CD4-positive, alpha-beta memory T cell (primary cell): ENCODE measurements around the gene CISH. TPM values are rescaled to one million over a fixed set of nuclear protein-coding genes. Genes with fewer than 3 reads are reported as not detected.

Source experiments
- CTCF ChIA-PET: fragments of 350-600 bp; sonication (Branson Sonifier 250); formaldehyde crosslinking; loops from one replicate; lab custom pipeline; 2021; ENCODE audit warnings: inconsistent platforms; ENCODE audit not compliant: partially characterized antibody; lab: Charles Lee
- POLR2A ChIA-PET: fragments of 350-600 bp; sonication (Branson Sonifier 250); formaldehyde crosslinking; loops from one replicate; lab custom pipeline; 2021; ENCODE audit not compliant: partially characterized antibody; lab: Charles Lee
- DNase-seq, 5 donors: peaks; one replicate each; pipeline versions ENCODE4 v3.0.0 to v3.0.0-alpha.2; 2020 to 2022; ENCODE audit warnings: mixed read lengths in 1 of 5
- H3K27ac ChIP-seq: one replicate; pipeline ENCODE4 v1.7.0; 2013; ENCODE audit warnings: low read depth, low read length
- H3K27me3 ChIP-seq: 2 replicates; pipeline ENCODE4 v1.7.0; 2013; ENCODE audit warnings: mild to moderate bottlenecking, low read length, moderate library complexity; ENCODE audit not compliant: insufficient read depth
- H3K36me3 ChIP-seq: 2 replicates; pipeline ENCODE4 v1.7.0; 2013; ENCODE audit warnings: mild to moderate bottlenecking, low read length, moderate library complexity; ENCODE audit not compliant: insufficient read depth
- H3K4me1 ChIP-seq: 2 replicates; pipeline ENCODE4 v1.7.0; 2013; ENCODE audit warnings: mild to moderate bottlenecking, low read length, moderate library complexity; ENCODE audit not compliant: insufficient read depth
- H3K4me3 ChIP-seq, 2 donors: one replicate each; pipeline ENCODE4 v1.7.0; 2013; ENCODE audit warnings: low read length in 2 of 2, mild to moderate bottlenecking in 1 of 2
- H3K9me3 ChIP-seq, 2 donors: one replicate each; pipeline ENCODE4 v1.7.0; 2013; ENCODE audit warnings: low read length in 2 of 2, control low read depth in 1 of 2; ENCODE audit not compliant: control insufficient read depth in 1 of 2
- H3K27ac Mint-ChIP-seq, 7 donors: one replicate each; pipeline ENCODE4 v1.8.0; 2020 to 2021; ENCODE audit warnings: mixed read lengths in 7 of 7, mild to moderate bottlenecking in 6 of 7, inconsistent platforms in 3 of 7, moderate library complexity in 3 of 7
- H3K27me3 Mint-ChIP-seq, 2 donors: one replicate each; pipeline ENCODE4 v1.8.0; 2020 to 2021; ENCODE audit warnings: mixed read lengths in 2 of 2
- H3K36me3 Mint-ChIP-seq, 2 donors: one replicate each; pipeline ENCODE4 v1.8.0; 2020 to 2021; ENCODE audit warnings: mixed read lengths in 2 of 2, inconsistent platforms in 1 of 2, mild to moderate bottlenecking in 1 of 2
- H3K4me1 Mint-ChIP-seq, 4 donors: one replicate each; pipeline ENCODE4 v1.8.0; 2020 to 2021; ENCODE audit warnings: mixed read lengths in 4 of 4, mild to moderate bottlenecking in 1 of 4
- H3K4me3 Mint-ChIP-seq, 8 donors: one replicate each; pipeline ENCODE4 v1.8.0; 2020 to 2021; ENCODE audit warnings: mixed read lengths in 8 of 8, mild to moderate bottlenecking in 7 of 8, moderate library complexity in 6 of 8, inconsistent platforms in 3 of 8
- H3K9me3 Mint-ChIP-seq, 8 donors: one replicate each; pipeline ENCODE4 v1.8.0; 2020 to 2021; ENCODE audit warnings: mixed read lengths in 8 of 8, mild to moderate bottlenecking in 5 of 8, inconsistent platforms in 3 of 8, moderate library complexity in 1 of 8
- intact Hi-C: fragments of 100-400 bp; cut with micrococcal nuclease; formaldehyde crosslinking; loops from one replicate; pipeline ENCODE4 v1.15.1; 2023
- polyA plus RNA-seq, 2 donors: library from polyadenylated mRNA; unstranded; fragments of 300-500 nt; fragmentation: Illumina TruSeq; gene quantifications; one replicate each; pipeline ENCODE4 v1.2.3, GENCODE V29; 2021
- total RNA-seq, 2 experiments: library from RNA; stranded (reverse); gene quantifications; one replicate each; pipeline ENCODE4 v1.2.3, GENCODE V29; 2021

Gene CISH
- total and polyA plus RNA-seq, 4 experiments from 2014 or later = 14.7 to 248 (median 53.6) TPM

DNA sequence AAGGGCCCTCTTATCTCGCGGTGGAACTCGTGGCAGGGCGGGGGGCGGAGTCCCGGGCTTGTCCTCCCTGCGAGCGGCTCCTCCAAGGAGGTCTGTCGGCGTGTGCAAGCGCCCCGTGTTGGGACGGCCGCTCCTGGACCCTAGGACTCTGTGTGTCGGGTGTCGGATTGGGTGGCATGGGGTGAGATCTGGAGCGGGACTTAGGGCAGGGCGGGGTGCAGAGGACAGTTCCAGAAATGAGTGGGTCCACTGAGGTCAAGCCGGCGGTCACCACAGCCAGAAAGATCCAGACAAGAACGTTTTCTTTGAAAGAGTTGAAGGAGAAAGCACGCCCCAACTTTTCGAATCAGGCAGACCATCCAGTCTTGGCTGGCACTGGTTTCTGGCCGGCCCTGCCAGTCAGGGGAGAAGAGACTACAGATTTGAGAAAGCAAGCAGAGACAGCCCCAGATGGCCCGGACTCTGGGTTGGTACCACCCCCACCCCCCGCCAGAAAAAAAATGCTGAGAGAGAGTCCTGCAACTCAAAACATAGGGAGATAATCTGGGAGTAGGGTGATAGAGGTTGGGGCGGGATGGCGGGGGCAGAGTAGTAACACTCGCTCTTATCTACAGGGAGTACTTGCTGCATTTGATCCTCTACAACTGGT is 784 bp upstream of the CISH start:
- CTCF ChIA-PET = interaction anchor here (0.9 to 24.7 kb wide), 16 partner anchors 9 to 777 kb away, joined by 3 to 996 read pairs (median 10); partner anchors contain the start of genes C3orf18 and HEMK1
- peak in 2 of 5 donors; percentile 37 to 43 for DNase-seq
- Histone ChIP-seq H3K27ac (peak overlapping the region; percentile 81), H3K4me3 (peak overlapping the region; percentile 12 to 93), H3K27me3 (no peaks in the 10 kb centered on the region), H3K36me3 (peaks cover 32% of the 10 kb centered on the region), H3K9me3 (no peaks in the 10 kb centered on the region), H3K4me1 (peaks cover 59% of the 10 kb centered on the region)
- Mint-ChIP-seq H3K36me3 (peaks cover 37 to 56% of the 10 kb centered on the region in 2 donors), H3K4me3 (peak overlapping the region; percentile 92 to 99 (median 96)), H3K9me3 (no peaks in the 10 kb centered on the region), H3K27ac (peak overlapping the region; percentile 90 to 97 (median 94)), H3K27me3 (no peaks in the 10 kb centered on the region), H3K4me1 (peaks cover 42 to 75% (median 58%) of the 10 kb centered on the region in 4 donors)
- POLR2A ChIA-PET = interaction anchor here (0.7 to 26.0 kb wide), 18 partner anchors 8 to 1444 kb away, joined by 3 to 1072 read pairs (median 4); partner anchors contain the start of genes C3orf18, CYB561D2, DUSP7 and HEMK1
- intact Hi-C loops = loop anchor here (1.0 to 5.0 kb wide), 3 partner anchors 21 to 260 kb away; partner anchors contain the start of genes CYB561D2 and NPRL2

DNA sequence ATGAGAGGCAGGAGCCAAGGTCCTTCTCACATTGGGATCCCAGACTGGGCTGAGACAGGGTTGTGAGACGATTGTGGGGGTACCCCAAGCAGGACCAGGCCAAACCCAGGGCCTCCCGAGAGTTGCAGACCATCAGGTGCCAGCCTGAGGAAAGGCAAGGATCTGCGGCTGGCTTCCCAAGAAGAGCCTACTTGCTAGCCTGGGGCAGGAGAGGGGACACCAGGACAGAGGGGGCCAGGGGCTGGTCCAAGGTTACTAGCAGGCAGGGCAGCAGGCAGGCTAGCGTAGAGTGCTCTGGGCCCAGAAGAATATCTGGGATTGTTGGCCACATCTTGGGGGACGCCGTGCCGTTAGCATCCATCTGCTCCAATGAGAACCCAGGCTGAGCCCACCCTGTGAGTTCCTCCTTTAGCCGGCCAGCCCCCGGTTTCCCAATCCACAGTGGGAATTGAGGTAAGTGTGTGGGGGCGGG is 546 bp downstream of the CISH start:
- Mint-ChIP-seq H3K4me3 (peak overlapping the region; percentile 92 to 99 (median 96)), H3K9me3 (no peaks in the 10 kb centered on the region), H3K36me3 (peaks cover 48 to 62% of the 10 kb centered on the region in 2 donors), H3K27me3 (no peaks in the 10 kb centered on the region), H3K4me1 (peaks cover 45 to 80% (median 63%) of the 10 kb centered on the region in 4 donors), H3K27ac (peak overlapping the region; percentile 90 to 97 (median 94))
- DNase-seq = no peak
- intact Hi-C loops = loop anchor here (1.0 to 5.0 kb wide), 3 partner anchors 10 to 259 kb away; partner anchors contain the start of genes CYB561D2 and NPRL2
- H3K4me3 ChIP-seq = peak overlapping the region; percentile 93 to 96
- peaks cover 45% of the 10 kb centered on the region for H3K36me3 ChIP-seq
- ChIA-PET CTCF (interaction anchor here (1.0 to 24.7 kb wide), 11 partner anchors 10 to 778 kb away, joined by 3 to 996 read pairs (median 6); partner anchors contain the start of genes C3orf18 and HEMK1), POLR2A (interaction anchor here (0.8 to 26.0 kb wide), 13 partner anchors 9 to 779 kb away, joined by 3 to 1072 read pairs (median 6); partner anchors contain the start of genes C3orf18 and HEMK1)
- peaks cover 68% of the 10 kb centered on the region for H3K4me1 ChIP-seq
- peak overlapping the region; percentile 81 for H3K27ac ChIP-seq
- H3K27me3 ChIP-seq = no peaks in the 10 kb centered on the region
- H3K9me3 ChIP-seq = no peaks in the 10 kb centered on the region

DNA sequence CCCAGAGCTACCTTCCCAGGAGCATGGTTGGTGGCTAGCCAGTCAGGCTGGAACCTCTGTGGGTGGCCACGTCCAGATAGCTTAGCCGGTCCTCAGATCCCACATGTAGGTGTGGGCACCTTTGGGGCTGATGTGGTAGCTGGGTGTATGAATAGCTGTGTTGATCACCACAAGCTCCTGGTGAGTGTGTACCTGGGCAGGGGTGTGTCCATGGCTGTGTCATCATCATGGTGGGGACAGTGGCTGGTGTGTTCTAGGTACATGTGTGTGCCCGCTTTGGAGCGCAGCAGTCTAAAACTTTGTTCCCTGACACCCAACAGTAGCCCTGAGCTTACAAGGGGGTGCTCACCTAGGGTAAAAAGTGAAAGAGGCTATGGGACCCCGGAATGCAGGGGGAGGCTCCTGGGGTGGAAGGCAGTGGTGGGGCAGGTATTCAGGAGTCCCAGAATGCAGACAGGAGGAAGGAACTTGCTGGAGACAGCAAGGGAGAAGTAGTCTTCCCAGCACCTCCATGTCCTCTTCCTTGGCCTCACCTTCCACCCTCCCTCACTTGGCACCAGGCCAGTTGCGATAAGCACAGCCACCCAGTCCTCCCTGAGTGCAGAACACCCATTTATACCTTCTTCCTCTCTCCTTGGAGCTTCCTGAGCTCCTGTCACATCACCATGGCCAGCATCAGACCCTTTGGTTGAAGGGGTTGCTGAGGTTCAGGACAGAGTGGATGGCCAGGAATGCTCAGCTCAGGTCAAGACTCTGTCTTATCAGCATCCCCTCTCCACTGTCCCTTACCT is 1.2 kb downstream of the CISH start:
- peak in 2 of 5 donors; percentile 28 to 67 for DNase-seq
- Histone ChIP-seq H3K4me3 (peak overlapping the region; percentile 93 to 96), H3K27ac (peak overlapping the region; percentile 81), H3K4me1 (peaks cover 68% of the 10 kb centered on the region), H3K27me3 (no peaks in the 10 kb centered on the region), H3K36me3 (peaks cover 49% of the 10 kb centered on the region), H3K9me3 (no peaks in the 10 kb centered on the region)
- peak overlapping the region; percentile 90 to 97 (median 94) for H3K27ac Mint-ChIP-seq
- peaks cover 55 to 69% of the 10 kb centered on the region in 2 donors for H3K36me3 Mint-ChIP-seq
- H3K4me1 Mint-ChIP-seq = peaks cover 47 to 82% (median 65%) of the 10 kb centered on the region in 4 donors
- POLR2A ChIA-PET = interaction anchor here (0.6 to 26.0 kb wide), 13 partner anchors 10 to 1061 kb away, joined by 3 to 1072 read pairs (median 6); partner anchors contain the start of genes C3orf18, CYB561D2, HEMK1 and MANF
- no peaks in the 10 kb centered on the region for H3K9me3 Mint-ChIP-seq
- CTCF ChIA-PET = interaction anchor here (0.9 to 24.7 kb wide), 9 partner anchors 9 to 779 kb away, joined by 3 to 996 read pairs (median 8); partner anchors contain the start of genes C3orf18 and HEMK1
- intact Hi-C loops = loop anchor here (5.0 kb wide), 2 partner anchors 243 to 258 kb away; partner anchors contain the start of genes CYB561D2 and NPRL2
- H3K27me3 Mint-ChIP-seq = no peaks in the 10 kb centered on the region
- H3K4me3 Mint-ChIP-seq = peak overlapping the region; percentile 92 to 99 (median 96)

DNA sequence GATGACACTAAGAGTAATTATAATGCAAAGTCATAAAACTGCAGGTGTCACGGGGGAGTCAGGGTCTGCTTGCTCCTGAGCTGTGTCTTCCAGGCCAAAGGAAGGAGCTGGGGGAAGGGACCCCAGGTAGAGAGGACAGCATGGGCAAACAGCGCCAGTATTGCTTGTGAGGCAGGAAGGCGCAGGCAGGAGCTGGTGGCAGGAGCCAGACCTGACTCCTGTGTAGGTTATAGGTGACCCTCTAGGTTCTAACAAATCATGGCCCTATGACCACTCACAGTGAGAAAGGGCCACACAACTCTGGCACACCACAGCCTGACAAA is 1.9 kb downstream of the CISH start:
- Histone ChIP-seq H3K27ac (peak overlapping the region; percentile 81), H3K4me1 (peaks cover 71% of the 10 kb centered on the region), H3K36me3 (peaks cover 53% of the 10 kb centered on the region), H3K27me3 (no peaks in the 10 kb centered on the region), H3K9me3 (no peaks in the 10 kb centered on the region), H3K4me3 (peak overlapping the region; percentile 93 to 96)
- H3K4me3 Mint-ChIP-seq = peak overlapping the region; percentile 92 to 99 (median 96)
- peak in 1 of 5 donors; percentile 42 for DNase-seq
- intact Hi-C loops = loop anchor here (5.0 kb wide), 2 partner anchors 242 to 257 kb away; partner anchors contain the start of genes CYB561D2 and NPRL2
- H3K27me3 Mint-ChIP-seq = no peaks in the 10 kb centered on the region
- H3K9me3 Mint-ChIP-seq = no peaks in the 10 kb centered on the region
- peak overlapping the region; percentile 90 to 97 (median 94) for H3K27ac Mint-ChIP-seq
- peaks cover 51 to 89% (median 69%) of the 10 kb centered on the region in 4 donors for H3K4me1 Mint-ChIP-seq
- ChIA-PET CTCF (interaction anchor here (0.8 to 24.7 kb wide), 10 partner anchors 9 to 780 kb away, joined by 3 to 996 read pairs (median 7); partner anchors contain the start of genes C3orf18 and HEMK1), POLR2A (interaction anchor here (0.6 to 26.0 kb wide), 14 partner anchors 7 to 1062 kb away, joined by 3 to 1072 read pairs (median 6); partner anchors contain the start of genes C3orf18, CYB561D2, HEMK1 and IFRD2)
- H3K36me3 Mint-ChIP-seq = peaks cover 61 to 75% of the 10 kb centered on the region in 2 donors

DNA sequence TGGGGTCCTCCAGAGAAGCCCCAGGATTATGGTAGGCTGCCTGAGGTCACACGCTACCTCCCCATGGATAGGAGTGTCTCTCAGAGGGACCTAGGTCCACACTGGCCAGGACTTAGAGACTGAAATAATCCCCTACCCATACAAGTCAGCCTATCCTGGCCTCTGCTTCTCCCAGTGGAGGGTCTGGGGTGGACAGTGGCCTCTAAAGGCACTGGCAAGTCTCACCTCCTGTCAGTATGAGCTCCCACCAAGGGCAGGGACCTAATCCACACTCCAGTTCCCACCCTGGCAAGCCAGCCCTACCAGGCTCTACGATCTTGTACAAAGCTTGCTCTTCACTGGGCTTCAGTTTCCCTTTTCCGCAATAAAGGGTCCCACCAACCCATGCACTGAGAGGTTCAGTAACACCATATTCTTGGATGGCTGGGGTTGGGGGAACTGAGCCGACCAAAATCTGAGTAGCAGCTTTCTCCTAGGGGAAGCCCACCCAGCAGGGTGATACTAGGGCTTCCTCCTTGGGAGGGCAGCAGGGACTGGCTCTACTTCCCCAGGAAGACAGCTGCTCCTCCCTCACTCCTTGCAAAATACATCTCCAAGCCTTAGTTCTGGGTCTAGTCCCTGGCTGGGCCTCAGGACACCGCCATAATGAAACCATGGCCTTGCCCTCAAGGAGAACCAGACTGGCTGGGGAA is 2.4 kb downstream of the CISH start:
- Histone ChIP-seq H3K4me1 (peaks cover 71% of the 10 kb centered on the region), H3K27ac (peak overlapping the region; percentile 81), H3K36me3 (peaks cover 58% of the 10 kb centered on the region), H3K9me3 (no peaks in the 10 kb centered on the region), H3K27me3 (no peaks in the 10 kb centered on the region), H3K4me3 (peak overlapping the region; percentile 93 to 96)
- H3K4me1 Mint-ChIP-seq = peaks cover 53 to 90% (median 69%) of the 10 kb centered on the region in 4 donors
- H3K4me3 Mint-ChIP-seq = peak overlapping the region; percentile 92 to 99 (median 96)
- intact Hi-C loops = no loop called here
- H3K36me3 Mint-ChIP-seq = peaks cover 64 to 79% of the 10 kb centered on the region in 2 donors
- H3K27me3 Mint-ChIP-seq = no peaks in the 10 kb centered on the region
- H3K27ac Mint-ChIP-seq = peak overlapping the region; percentile 90 to 97 (median 94)
- ChIA-PET POLR2A (interaction anchor here (0.6 to 26.0 kb wide), 17 partner anchors 8 to 1062 kb away, joined by 3 to 1072 read pairs (median 6); partner anchors contain the start of genes C3orf18, CYB561D2, DCAF1 and HEMK1), CTCF (interaction anchor here (0.6 to 24.7 kb wide), 11 partner anchors 8 to 781 kb away, joined by 3 to 996 read pairs (median 6); partner anchors contain the start of genes C3orf18 and HEMK1)
- no peaks in the 10 kb centered on the region for H3K9me3 Mint-ChIP-seq
- peak in 1 of 5 donors; percentile 18 for DNase-seq
